Measurements from ENCODE around the gene FEZ2. TPM values are rescaled to one million over a fixed set of nuclear protein-coding genes. Genes with fewer than 3 reads are reported as not detected.

The FEZ2 gene
- total RNA-seq, 1 experiment from 2014 or later, result 22.2 TPM

GRCh38 chr2:36565712-36566111 lies 32.3 kb downstream of the FEZ2 start (continued):
- no peak for TF ChIP-seq SMAD3 (CRISPR knock-in tag; IDR thresholded peaks at IDR 0.05; ENCODE audit: borderline replicate concordance)
- TF ChIP-seq EMX1 (CRISPR knock-in tag; IDR thresholded peaks at IDR 0.05), result no peak
- TF ChIP-seq ERG (CRISPR knock-in tag; IDR thresholded peaks at IDR 0.05), result no peak
- no peak for TF ChIP-seq TEAD4 (CRISPR knock-in tag; IDR thresholded peaks at IDR 0.05)

- Mint-ChIP-seq H3K27ac (no peak overlapping the region), H3K4me3 (no peak overlapping the region), H3K9me3 (no peaks in the 10 kb centered on the region), H3K36me3 (peaks cover 16% of the 10 kb centered on the region), H3K27me3 (ENCODE audit: low read depth) (no peaks in the 10 kb centered on the region), H3K4me1 (peaks cover 62% of the 10 kb centered on the region)
- ChIA-PET POLR2A (interaction anchor here (1.1 kb wide), 1 partner anchor 115 kb away, joined by 3 read pairs; no protein-coding TSS in a partner anchor), CTCF (interaction anchor here (1.1 kb wide), 1 partner anchor 57 kb away, joined by 3 read pairs; no protein-coding TSS in a partner anchor)
- DNase-seq (ENCODE audit: low spot score), result no peak
- ATAC-seq, result no peak
- TF ChIP-seq GABPB1 (CRISPR knock-in tag; IDR thresholded peaks at IDR 0.05) (no peak), IRF2 (CRISPR knock-in tag; IDR thresholded peaks at IDR 0.05; ENCODE audit: borderline replicate concordance, low read depth) (no peak), NFE2L1 (CRISPR knock-in tag; IDR thresholded peaks at IDR 0.05) (no peak), ATF3 (CRISPR knock-in tag; conservative IDR thresholded peaks at IDR 0.05) (no peak), ZNF396 (CRISPR knock-in tag; IDR thresholded peaks at IDR 0.05; ENCODE audit: borderline replicate concordance) (no peak), PREB (CRISPR knock-in tag; IDR thresholded peaks at IDR 0.05; ENCODE audit: borderline replicate concordance) (no peak), NFYB (CRISPR knock-in tag; conservative IDR thresholded peaks at IDR 0.05; ENCODE audit: low read depth) (no peak), E2F5 (CRISPR knock-in tag; IDR thresholded peaks at IDR 0.05) (no peak), SMAD3 (CRISPR knock-in tag; IDR thresholded peaks at IDR 0.05; ENCODE audit: borderline replicate concordance) (no peak), RELA (CRISPR knock-in tag; IDR thresholded peaks at IDR 0.05; ENCODE audit: borderline replicate concordance) (no peak), ARID4B (CRISPR knock-in tag; IDR thresholded peaks at IDR 0.05; ENCODE audit: borderline replicate concordance) (no peak), NR1H2 (CRISPR knock-in tag; IDR thresholded peaks at IDR 0.05) (no peak), MAX (CRISPR knock-in tag; IDR thresholded peaks at IDR 0.05) (no peak), FOXK1 (CRISPR knock-in tag; IDR thresholded peaks at IDR 0.05) (no peak), NFATC4 (CRISPR knock-in tag; IDR thresholded peaks at IDR 0.05) (no peak), ZNF281 (CRISPR knock-in tag; IDR thresholded peaks at IDR 0.05) (no peak), USF1 (CRISPR knock-in tag; IDR thresholded peaks at IDR 0.05) (no peak), SOX15 (CRISPR knock-in tag; IDR thresholded peaks at IDR 0.05) (no peak), JAZF1 (CRISPR knock-in tag; IDR thresholded peaks at IDR 0.05) (no peak), HMGXB4 (CRISPR knock-in tag; IDR thresholded peaks at IDR 0.05) (no peak)
Observed at GRCh38 chr2:36564377-36564930, 33.5 kb downstream of the FEZ2 start.

Data from WTC11 (cell line).